Measurements from ENCODE around the gene NFX1. TPM values are rescaled to one million over a fixed set of nuclear protein-coding genes. Genes with fewer than 3 reads are reported as not detected.

The NFX1 gene
- total and polyA plus RNA-seq, 8 donors, result 11.3 to 46.9 (median 25.5) TPM

GRCh38 chr9:33289936-33290246 lies 425 bp upstream of the NFX1 start:
- intact Hi-C loops (cut with DNase I; ENCODE audit: low total_unique reads), result no loop called here
- TF ChIP-seq EP300 (IDR thresholded peaks at IDR 0.05) (no peak), POLR2A (IDR thresholded peaks at IDR 0.05) (no peak), CTCF (IDR thresholded peaks at IDR 0.05) (no peak), POLR2AphosphoS5 (IDR thresholded peaks at IDR 0.05) (no peak)

GRCh38 chr9:33291031-33291397 lies 698 bp downstream of the NFX1 start:
- no peaks in the 10 kb centered on the region for H3K27me3 ChIP-seq
- peaks cover 6 to 42% (median 34%) of the 10 kb centered on the region in 4 donors for H3K36me3 ChIP-seq
- DNase-seq, result no peak
- TF ChIP-seq POLR2AphosphoS5 (IDR thresholded peaks at IDR 0.05) (no peak), POLR2A (IDR thresholded peaks at IDR 0.05) (no peak), EP300 (IDR thresholded peaks at IDR 0.05) (no peak), CTCF (IDR thresholded peaks at IDR 0.05) (no peak)
- 7 to 17% (median 12%) methylated on average over 7 of the region's 7 CpGs for WGBS, 5 donors
- intact Hi-C loops (cut with DNase I; ENCODE audit: low total_unique reads), result no loop called here
- peak overlapping the region; percentile 93 to 99 (median 98) for H3K27ac ChIP-seq
- H3K4me3 ChIP-seq, result peak overlapping the region; percentile 61 to 84 (median 76)
- no peaks in the 10 kb centered on the region for H3K9me3 ChIP-seq
- peaks cover 32 to 81% (median 66%) of the 10 kb centered on the region in 4 donors for H3K4me1 ChIP-seq

More at GRCh38 chr9:33289936-33290246, 425 bp upstream of the NFX1 start:
- H3K36me3 ChIP-seq, result peaks cover 4 to 38% (median 28%) of the 10 kb centered on the region in 4 donors
- H3K27me3 ChIP-seq, result no peaks in the 10 kb centered on the region
- no peak for DNase-seq
- no peaks in the 10 kb centered on the region for H3K9me3 ChIP-seq
- H3K4me3 ChIP-seq, result peak overlapping the region; percentile 61 to 84 (median 76)
- peaks cover 27 to 70% (median 57%) of the 10 kb centered on the region in 4 donors for H3K4me1 ChIP-seq
- WGBS, 5 donors, result 0 to 1% (median 0%) methylated on average over 14 of the region's 14 CpGs
- peak overlapping the region; percentile 93 to 99 (median 98) for H3K27ac ChIP-seq

- peaks cover 41 to 84% (median 72%) of the 10 kb centered on the region in 4 donors for H3K4me1 ChIP-seq
- intact Hi-C loops (cut with DNase I; ENCODE audit: low total_unique reads), result no loop called here
- H3K4me3 ChIP-seq, result peak overlapping the region in 2 of 4 donors; percentile 68 to 84
- H3K27ac ChIP-seq, result peak overlapping the region in 4 of 5 donors; percentile 94 to 99 (median 98)
- whole genome bisulfite sequencing, 5 donors, result 73 to 85% (median 81%) methylated on average over 5 of the region's 5 CpGs
- H3K9me3 ChIP-seq, result no peaks in the 10 kb centered on the region
- no peak for DNase-seq
- TF ChIP-seq EP300 (IDR thresholded peaks at IDR 0.05) (no peak), CTCF (IDR thresholded peaks at IDR 0.05) (no peak), POLR2A (IDR thresholded peaks at IDR 0.05) (no peak)
- H3K36me3 ChIP-seq, result peaks cover 6 to 50% (median 43%) of the 10 kb centered on the region in 4 donors
- no peaks in the 10 kb centered on the region for H3K27me3 ChIP-seq
Measured at GRCh38 chr9:33291901-33292300, 1.6 kb downstream of the NFX1 start.

GRCh38 chr9:33293782-33294181 lies 3.5 kb downstream of the NFX1 start:
- Histone ChIP-seq H3K4me1 (peaks cover 55 to 88% (median 82%) of the 10 kb centered on the region in 4 donors), H3K36me3 (peaks cover 18 to 69% (median 60%) of the 10 kb centered on the region in 4 donors), H3K4me3 (no peak overlapping the region), H3K27ac (peak overlapping the region in 2 of 5 donors; percentile 98 to 99), H3K27me3 (no peaks in the 10 kb centered on the region), H3K9me3 (no peaks in the 10 kb centered on the region)
- intact Hi-C loops (cut with DNase I; ENCODE audit: low total_unique reads), result no loop called here
- 54 to 72% (median 62%) methylated on average over 2 of the region's 2 CpGs for WGBS, 5 donors
- no peak for TF ChIP-seq EP300 (IDR thresholded peaks at IDR 0.05)
- TF ChIP-seq CTCF (IDR thresholded peaks at IDR 0.05), result no peak
- TF ChIP-seq POLR2A (IDR thresholded peaks at IDR 0.05), result no peak
- TF ChIP-seq POLR2AphosphoS5 (IDR thresholded peaks at IDR 0.05), result no peak
- DNase-seq, result no peak

All from stomach (tissue), 9 donors.